H1 (cell line): Measurements from ENCODE around the gene BNC2. TPM values are rescaled to one million over a fixed set of nuclear protein-coding genes. Genes with fewer than 3 reads are reported as not detected.

Experiments
- polyA plus RNA-seq, 7 experiments: library from polyadenylated mRNA; depleted of rRNA in 3 of 7; stranded (reverse) in 5 of 7; unstranded in 2 of 7; fragments of >200 nt in 5 of 7; fragments of 200-250 nt in 2 of 7; gene quantifications; 1 replicate in 5 of 7; 2 replicates in 1 of 7; 4 replicates in 1 of 7; pipeline versions ENCODE4 v1.2.1 to v1.2.3, GENCODE V29; 2011 to 2013; ENCODE audit warnings: missing spikeins in 2 of 7, mixed read lengths in 2 of 7
- total RNA-seq: library from RNA; stranded (reverse); fragmentation: NEBNext Ultra II Directional; extraction: Animal tissue kit (Norgen Biotek cat#: 25700); gene quantifications from 2 replicates; pipeline ENCODE4 v1.2.1, GENCODE V29; 2021
- TF ChIP-seq, protein P1 (sequence below): fragments of 300-600 bp; sonication (generic); IDR thresholded peaks from 2 replicates; pipeline ENCODE4 v1.7.1; 2012; ENCODE audit warnings: low read length, moderate library complexity, mild to moderate bottlenecking, inconsistent platforms; ENCODE audit not compliant: insufficient replicate concordance

Gene BNC2
- total and polyA plus RNA-seq, 2 of the 8 experiments (the other 6 are each of a cell fraction or from before 2014, with no cell fraction given), result 16.0 to 26.8 TPM

DNA sequence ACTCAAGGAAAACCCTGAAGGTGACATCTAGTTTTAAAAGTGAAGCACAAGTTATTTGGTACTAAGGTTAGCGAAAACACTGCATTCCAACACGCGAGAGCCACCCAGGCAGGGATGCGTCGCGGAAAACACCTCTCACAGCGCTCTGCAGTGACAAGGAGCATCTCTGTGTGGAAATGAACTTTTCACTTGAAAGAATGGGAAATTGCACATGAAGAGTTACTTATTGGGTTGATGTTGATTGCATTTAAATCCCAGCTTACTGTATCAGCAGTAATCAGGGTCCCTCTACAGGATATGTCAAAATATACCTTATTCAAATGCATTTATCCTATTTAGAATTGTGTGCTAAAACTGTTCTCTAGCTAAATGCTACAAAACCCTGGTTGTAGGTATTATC, 144.4 kb downstream of the BNC2 start (continued):
- TF ChIP-seq, protein P1, sequence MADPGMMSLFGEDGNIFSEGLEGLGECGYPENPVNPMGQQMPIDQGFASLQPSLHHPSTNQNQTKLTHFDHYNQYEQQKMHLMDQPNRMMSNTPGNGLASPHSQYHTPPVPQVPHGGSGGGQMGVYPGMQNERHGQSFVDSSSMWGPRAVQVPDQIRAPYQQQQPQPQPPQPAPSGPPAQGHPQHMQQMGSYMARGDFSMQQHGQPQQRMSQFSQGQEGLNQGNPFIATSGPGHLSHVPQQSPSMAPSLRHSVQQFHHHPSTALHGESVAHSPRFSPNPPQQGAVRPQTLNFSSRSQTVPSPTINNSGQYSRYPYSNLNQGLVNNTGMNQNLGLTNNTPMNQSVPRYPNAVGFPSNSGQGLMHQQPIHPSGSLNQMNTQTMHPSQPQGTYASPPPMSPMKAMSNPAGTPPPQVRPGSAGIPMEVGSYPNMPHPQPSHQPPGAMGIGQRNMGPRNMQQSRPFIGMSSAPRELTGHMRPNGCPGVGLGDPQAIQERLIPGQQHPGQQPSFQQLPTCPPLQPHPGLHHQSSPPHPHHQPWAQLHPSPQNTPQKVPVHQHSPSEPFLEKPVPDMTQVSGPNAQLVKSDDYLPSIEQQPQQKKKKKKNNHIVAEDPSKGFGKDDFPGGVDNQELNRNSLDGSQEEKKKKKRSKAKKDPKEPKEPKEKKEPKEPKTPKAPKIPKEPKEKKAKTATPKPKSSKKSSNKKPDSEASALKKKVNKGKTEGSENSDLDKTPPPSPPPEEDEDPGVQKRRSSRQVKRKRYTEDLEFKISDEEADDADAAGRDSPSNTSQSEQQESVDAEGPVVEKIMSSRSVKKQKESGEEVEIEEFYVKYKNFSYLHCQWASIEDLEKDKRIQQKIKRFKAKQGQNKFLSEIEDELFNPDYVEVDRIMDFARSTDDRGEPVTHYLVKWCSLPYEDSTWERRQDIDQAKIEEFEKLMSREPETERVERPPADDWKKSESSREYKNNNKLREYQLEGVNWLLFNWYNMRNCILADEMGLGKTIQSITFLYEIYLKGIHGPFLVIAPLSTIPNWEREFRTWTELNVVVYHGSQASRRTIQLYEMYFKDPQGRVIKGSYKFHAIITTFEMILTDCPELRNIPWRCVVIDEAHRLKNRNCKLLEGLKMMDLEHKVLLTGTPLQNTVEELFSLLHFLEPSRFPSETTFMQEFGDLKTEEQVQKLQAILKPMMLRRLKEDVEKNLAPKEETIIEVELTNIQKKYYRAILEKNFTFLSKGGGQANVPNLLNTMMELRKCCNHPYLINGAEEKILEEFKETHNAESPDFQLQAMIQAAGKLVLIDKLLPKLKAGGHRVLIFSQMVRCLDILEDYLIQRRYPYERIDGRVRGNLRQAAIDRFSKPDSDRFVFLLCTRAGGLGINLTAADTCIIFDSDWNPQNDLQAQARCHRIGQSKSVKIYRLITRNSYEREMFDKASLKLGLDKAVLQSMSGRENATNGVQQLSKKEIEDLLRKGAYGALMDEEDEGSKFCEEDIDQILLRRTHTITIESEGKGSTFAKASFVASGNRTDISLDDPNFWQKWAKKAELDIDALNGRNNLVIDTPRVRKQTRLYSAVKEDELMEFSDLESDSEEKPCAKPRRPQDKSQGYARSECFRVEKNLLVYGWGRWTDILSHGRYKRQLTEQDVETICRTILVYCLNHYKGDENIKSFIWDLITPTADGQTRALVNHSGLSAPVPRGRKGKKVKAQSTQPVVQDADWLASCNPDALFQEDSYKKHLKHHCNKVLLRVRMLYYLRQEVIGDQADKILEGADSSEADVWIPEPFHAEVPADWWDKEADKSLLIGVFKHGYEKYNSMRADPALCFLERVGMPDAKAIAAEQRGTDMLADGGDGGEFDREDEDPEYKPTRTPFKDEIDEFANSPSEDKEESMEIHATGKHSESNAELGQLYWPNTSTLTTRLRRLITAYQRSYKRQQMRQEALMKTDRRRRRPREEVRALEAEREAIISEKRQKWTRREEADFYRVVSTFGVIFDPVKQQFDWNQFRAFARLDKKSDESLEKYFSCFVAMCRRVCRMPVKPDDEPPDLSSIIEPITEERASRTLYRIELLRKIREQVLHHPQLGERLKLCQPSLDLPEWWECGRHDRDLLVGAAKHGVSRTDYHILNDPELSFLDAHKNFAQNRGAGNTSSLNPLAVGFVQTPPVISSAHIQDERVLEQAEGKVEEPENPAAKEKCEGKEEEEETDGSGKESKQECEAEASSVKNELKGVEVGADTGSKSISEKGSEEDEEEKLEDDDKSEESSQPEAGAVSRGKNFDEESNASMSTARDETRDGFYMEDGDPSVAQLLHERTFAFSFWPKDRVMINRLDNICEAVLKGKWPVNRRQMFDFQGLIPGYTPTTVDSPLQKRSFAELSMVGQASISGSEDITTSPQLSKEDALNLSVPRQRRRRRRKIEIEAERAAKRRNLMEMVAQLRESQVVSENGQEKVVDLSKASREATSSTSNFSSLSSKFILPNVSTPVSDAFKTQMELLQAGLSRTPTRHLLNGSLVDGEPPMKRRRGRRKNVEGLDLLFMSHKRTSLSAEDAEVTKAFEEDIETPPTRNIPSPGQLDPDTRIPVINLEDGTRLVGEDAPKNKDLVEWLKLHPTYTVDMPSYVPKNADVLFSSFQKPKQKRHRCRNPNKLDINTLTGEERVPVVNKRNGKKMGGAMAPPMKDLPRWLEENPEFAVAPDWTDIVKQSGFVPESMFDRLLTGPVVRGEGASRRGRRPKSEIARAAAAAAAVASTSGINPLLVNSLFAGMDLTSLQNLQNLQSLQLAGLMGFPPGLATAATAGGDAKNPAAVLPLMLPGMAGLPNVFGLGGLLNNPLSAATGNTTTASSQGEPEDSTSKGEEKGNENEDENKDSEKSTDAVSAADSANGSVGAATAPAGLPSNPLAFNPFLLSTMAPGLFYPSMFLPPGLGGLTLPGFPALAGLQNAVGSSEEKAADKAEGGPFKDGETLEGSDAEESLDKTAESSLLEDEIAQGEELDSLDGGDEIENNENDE, result no peak
